ENCODE data around the gene NRXN3.

GRCh38 chr14:78638926-78639325, 468.8 kb downstream of the NRXN3 start:
- TF ChIP-seq GABPA (IDR thresholded peaks at IDR 0.05 in 1 of 2, conservative IDR thresholded peaks at IDR 0.05 in 1 of 2), result no peak
- no peak for TF ChIP-seq CTCF (IDR thresholded peaks at IDR 0.05; ENCODE audit: low read depth, low read length, missing input control)
- TF ChIP-seq JUND (IDR thresholded peaks at IDR 0.05), result no peak
- no peak for TF ChIP-seq RXRA (IDR thresholded peaks at IDR 0.05)
- no peak for TF ChIP-seq TAF1 (conservative IDR thresholded peaks at IDR 0.05)
- TF ChIP-seq REST (IDR thresholded peaks at IDR 0.05), result no peak
